CD4-positive, CD25-positive, alpha-beta regulatory T cell (primary cell): ENCODE results near the gene TXN2. TPM values are rescaled to one million over a fixed set of nuclear protein-coding genes. Genes with fewer than 3 reads are reported as not detected.

ENCODE experiments used
- ATAC-seq, 2 donors: fragments of 150-1000 bp; cut with Tn5 transposase; one replicate each; pipeline ENCODE4 v1.10.0; 2021; ENCODE audit warnings: low read depth in 2 of 2, moderate number of reproducible peaks in 2 of 2, moderate library complexity in 1 of 2
- DNase-seq, 3 donors: peaks; one replicate each; pipeline versions ENCODE4 v3.0.0 to v3.0.0-alpha.2; 2012 to 2022; ENCODE audit warnings: mixed read lengths in 1 of 3
- H3K27ac ChIP-seq: one replicate; pipeline ENCODE4 v1.7.0; 2013; ENCODE audit warnings: mild to moderate bottlenecking, low read length; ENCODE audit not compliant: insufficient read depth, poor library complexity, severe bottlenecking
- H3K27me3 ChIP-seq: one replicate; pipeline ENCODE4 v1.7.0; 2013; ENCODE audit warnings: low read length; ENCODE audit not compliant: control insufficient read depth, insufficient read depth
- H3K36me3 ChIP-seq: one replicate; pipeline ENCODE4 v1.7.0; 2013; ENCODE audit warnings: mild to moderate bottlenecking, low read length, moderate library complexity; ENCODE audit not compliant: control insufficient read depth, insufficient read depth
- H3K4me1 ChIP-seq: 2 replicates; pipeline ENCODE4 v1.7.0; 2013; ENCODE audit warnings: mild to moderate bottlenecking, low read length; ENCODE audit not compliant: insufficient read depth, control insufficient read depth, poor library complexity, severe bottlenecking
- H3K4me3 ChIP-seq: one replicate; pipeline ENCODE4 v1.7.0; 2013; ENCODE audit warnings: low read depth, mild to moderate bottlenecking, low read length, moderate library complexity
- H3K9me3 ChIP-seq, 2 experiments: 1 replicate in 1 of 2; 2 replicates in 1 of 2; pipeline ENCODE4 v1.7.0; 2013; ENCODE audit warnings: low read length in 2 of 2, mild to moderate bottlenecking in 1 of 2, moderate library complexity in 1 of 2; ENCODE audit not compliant: control insufficient read depth in 2 of 2
- H3K27ac Mint-ChIP-seq, 3 donors: one replicate each; pipeline ENCODE4 v1.8.0; 2020 to 2022; ENCODE audit warnings: mild to moderate bottlenecking in 3 of 3, mixed read lengths in 3 of 3, moderate library complexity in 2 of 3
- H3K27me3 Mint-ChIP-seq: one replicate; pipeline ENCODE4 v1.8.0; 2022; ENCODE audit warnings: mild to moderate bottlenecking, mixed read lengths
- H3K36me3 Mint-ChIP-seq: one replicate; pipeline ENCODE4 v1.8.0; 2020; ENCODE audit warnings: mixed read lengths
- H3K4me1 Mint-ChIP-seq, 4 donors: one replicate each; pipeline ENCODE4 v1.8.0; 2020 to 2022; ENCODE audit warnings: mixed read lengths in 4 of 4, mild to moderate bottlenecking in 1 of 4
- H3K4me3 Mint-ChIP-seq, 4 donors: one replicate each; pipeline ENCODE4 v1.8.0; 2020 to 2022; ENCODE audit warnings: mild to moderate bottlenecking in 4 of 4, mixed read lengths in 4 of 4, moderate library complexity in 3 of 4
- H3K9me3 Mint-ChIP-seq, 7 donors: one replicate each; pipeline ENCODE4 v1.8.0; 2020 to 2022; ENCODE audit warnings: mixed read lengths in 7 of 7, mild to moderate bottlenecking in 3 of 7, moderate library complexity in 2 of 7
- polyA plus RNA-seq, 4 donors: library from polyadenylated mRNA; unstranded; fragments of 300-500 nt; fragmentation: Illumina TruSeq; gene quantifications; one replicate each; pipeline ENCODE4 v1.2.3, GENCODE V29; 2021
- total RNA-seq: library from RNA; stranded (reverse); gene quantifications from one replicate; pipeline ENCODE4 v1.2.3, GENCODE V29; 2022

TXN2 gene
- total and polyA plus RNA-seq, 5 donors from 2014 or later = 31.5 to 132 (median 105) TPM

DNA sequence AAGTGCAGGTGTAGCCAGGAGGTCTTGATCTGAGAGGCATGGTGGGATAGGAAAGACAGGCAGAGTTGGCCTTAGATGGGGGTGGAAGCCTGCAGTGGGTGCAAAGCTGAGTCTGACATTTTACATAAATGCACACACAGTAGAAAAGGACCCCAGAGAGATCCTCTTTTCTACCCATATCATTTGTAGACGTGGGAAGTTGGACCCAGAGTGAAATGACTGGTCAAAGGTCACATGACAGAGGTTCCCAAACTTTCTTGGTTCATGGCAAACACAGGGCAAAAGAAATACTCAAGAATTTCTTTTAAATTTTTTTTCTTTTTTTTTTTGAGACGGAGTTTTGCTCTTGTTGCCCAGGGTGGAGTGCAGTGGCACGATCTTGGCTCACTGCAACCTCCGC is 31.6 kb upstream of the TXN2 start:
- Histone ChIP-seq H3K27ac (no peak overlapping the region), H3K4me3 (no peak overlapping the region), H3K4me1 (no peaks in the 10 kb centered on the region), H3K36me3 (peaks cover 72% of the 10 kb centered on the region), H3K9me3 (no peaks in the 10 kb centered on the region), H3K27me3 (no peaks in the 10 kb centered on the region)
- H3K27me3 Mint-ChIP-seq = no peaks in the 10 kb centered on the region
- H3K4me3 Mint-ChIP-seq = no peak overlapping the region
- no peak for DNase-seq
- peaks cover 3 to 21% (median 5%) of the 10 kb centered on the region in 4 donors for H3K4me1 Mint-ChIP-seq
- no peak overlapping the region for H3K27ac Mint-ChIP-seq
- H3K9me3 Mint-ChIP-seq = peaks cover 0 to 1% (median 0%) of the 10 kb centered on the region in 7 donors
- no peak for ATAC-seq
- H3K36me3 Mint-ChIP-seq = peaks cover 57% of the 10 kb centered on the region

- DNase-seq = no peak
- Mint-ChIP-seq H3K4me3 (no peak overlapping the region), H3K9me3 (peaks cover 0 to 1% (median 0%) of the 10 kb centered on the region in 7 donors), H3K36me3 (peaks cover 56% of the 10 kb centered on the region), H3K27me3 (no peaks in the 10 kb centered on the region), H3K4me1 (peaks cover 5 to 21% (median 7%) of the 10 kb centered on the region in 4 donors), H3K27ac (no peak overlapping the region)
- no peaks in the 10 kb centered on the region for H3K9me3 ChIP-seq
- no peaks in the 10 kb centered on the region for H3K27me3 ChIP-seq
- no peak overlapping the region for H3K4me3 ChIP-seq
- peaks cover 4% of the 10 kb centered on the region for H3K4me1 ChIP-seq
- no peak overlapping the region for H3K27ac ChIP-seq
- ATAC-seq = no peak
- peaks cover 65% of the 10 kb centered on the region for H3K36me3 ChIP-seq
Observed at GRCh38 chr22:36512333-36512732, 30.9 kb upstream of the TXN2 start.

DNA sequence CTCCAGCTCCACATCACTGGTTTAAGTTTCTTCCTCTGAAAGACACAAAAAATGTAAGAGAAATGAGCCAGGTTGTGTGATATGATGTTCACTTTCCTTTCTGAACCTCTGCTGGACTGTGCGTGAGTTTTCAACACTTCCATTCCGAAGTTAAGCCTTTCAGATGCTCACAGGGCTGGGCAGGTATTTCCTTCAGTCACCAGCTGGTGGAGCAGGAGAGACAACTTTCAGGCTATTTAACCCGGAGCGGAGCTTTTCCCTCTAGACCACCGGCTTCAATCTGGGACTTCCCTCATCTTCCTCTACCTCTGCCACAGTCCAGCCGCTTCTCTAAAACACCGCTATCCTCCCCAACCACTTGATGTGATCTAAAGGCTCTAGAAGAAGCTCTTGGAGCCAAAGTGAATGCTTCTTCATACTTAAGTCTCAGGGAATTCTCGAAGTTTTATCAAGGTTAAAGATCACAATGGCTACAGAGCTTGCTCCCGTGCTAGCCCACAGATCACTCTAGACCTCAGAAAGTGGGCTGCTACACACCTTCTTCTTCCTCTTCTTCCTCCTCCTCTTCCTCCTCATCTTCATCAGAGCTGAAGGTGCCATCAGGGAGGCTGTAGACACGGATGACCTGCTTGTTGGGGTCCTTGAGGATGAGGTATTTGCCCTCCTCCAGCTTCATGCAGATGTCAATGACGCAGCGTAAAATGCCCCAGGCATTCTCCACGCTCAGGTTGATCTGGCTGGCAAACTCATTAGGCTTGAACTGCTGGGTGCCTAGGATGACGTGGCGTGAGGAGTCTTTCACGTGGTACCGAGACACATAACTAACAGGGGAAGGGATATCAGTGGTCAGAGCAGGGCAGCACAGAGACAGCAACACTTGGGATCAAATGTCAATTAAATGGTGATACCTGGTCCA is 29.8 kb upstream of the TXN2 start:
- no peaks in the 10 kb centered on the region for H3K9me3 ChIP-seq
- DNase-seq = peak in 2 of 3 donors; percentile 28 to 48

GRCh38 chr22:36510384-36510783 is 28.9 kb upstream of the TXN2 start:
- peaks cover 0 to 1% (median 0%) of the 10 kb centered on the region in 7 donors for H3K9me3 Mint-ChIP-seq
- H3K9me3 ChIP-seq = no peaks in the 10 kb centered on the region
- H3K4me3 Mint-ChIP-seq = peak overlapping the region in 1 of 4 donors; percentile 23
- H3K27me3 ChIP-seq = no peaks in the 10 kb centered on the region
- peaks cover 46% of the 10 kb centered on the region for H3K36me3 ChIP-seq
- no peak overlapping the region for H3K4me3 ChIP-seq
- peaks cover 39% of the 10 kb centered on the region for H3K36me3 Mint-ChIP-seq
- no peak overlapping the region for H3K27ac ChIP-seq
- peaks cover 5 to 21% (median 8%) of the 10 kb centered on the region in 4 donors for H3K4me1 Mint-ChIP-seq
- no peaks in the 10 kb centered on the region for H3K27me3 Mint-ChIP-seq
- ATAC-seq = no peak
- no peak overlapping the region for H3K27ac Mint-ChIP-seq
- peaks cover 12% of the 10 kb centered on the region for H3K4me1 ChIP-seq
- no peak for DNase-seq

More for the DNA sequence above, 29.8 kb upstream of the TXN2 start:
- no peak for ATAC-seq
- H3K27me3 ChIP-seq = no peaks in the 10 kb centered on the region
- no peak overlapping the region for H3K27ac ChIP-seq
- Mint-ChIP-seq H3K27ac (peak overlapping the region; percentile 56 to 71 (median 63)), H3K36me3 (peaks cover 47% of the 10 kb centered on the region), H3K4me1 (peaks cover 5 to 21% (median 8%) of the 10 kb centered on the region in 4 donors), H3K27me3 (no peaks in the 10 kb centered on the region), H3K4me3 (peak overlapping the region in 1 of 4 donors; percentile 64), H3K9me3 (peaks cover 0 to 1% (median 0%) of the 10 kb centered on the region in 7 donors)
- peaks cover 54% of the 10 kb centered on the region for H3K36me3 ChIP-seq
- peaks cover 12% of the 10 kb centered on the region for H3K4me1 ChIP-seq
- H3K4me3 ChIP-seq = no peak overlapping the region

DNA sequence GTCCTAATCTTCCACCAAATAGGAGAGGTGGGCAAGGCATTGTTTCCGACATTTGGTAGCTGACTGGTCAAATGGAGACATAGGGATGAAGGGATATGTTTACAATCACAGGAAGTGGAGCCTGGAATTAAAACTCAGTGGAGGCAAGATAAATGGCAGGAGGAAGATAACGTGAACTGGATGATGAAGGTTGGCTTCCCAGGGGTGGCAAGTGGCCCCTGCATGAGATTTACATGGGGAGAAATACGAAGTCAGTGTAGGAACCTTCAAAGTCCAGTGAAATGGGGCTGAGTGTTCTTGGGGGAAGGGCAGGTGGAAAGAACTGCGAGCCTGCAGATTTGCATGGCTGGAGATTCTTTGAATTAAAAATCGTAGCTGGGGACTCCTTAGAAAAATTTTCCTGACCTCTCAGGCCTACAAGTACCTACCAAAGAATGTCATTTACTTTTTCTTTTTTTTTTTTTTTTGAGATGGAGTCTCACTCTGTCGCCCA is 26.1 kb upstream of the TXN2 start:
- peak overlapping the region in 2 of 4 donors; percentile 6 to 69 for H3K4me3 Mint-ChIP-seq
- Histone ChIP-seq H3K4me3 (peak overlapping the region; percentile 76), H3K27ac (no peak overlapping the region), H3K4me1 (peaks cover 12% of the 10 kb centered on the region), H3K27me3 (no peaks in the 10 kb centered on the region), H3K9me3 (no peaks in the 10 kb centered on the region), H3K36me3 (peaks cover 22% of the 10 kb centered on the region)
- peaks cover 1 to 21% (median 8%) of the 10 kb centered on the region in 4 donors for H3K4me1 Mint-ChIP-seq
- ATAC-seq (no peak), DNase-seq (no peak)
- H3K27ac Mint-ChIP-seq = peak overlapping the region in 1 of 3 donors; percentile 64
- no peaks in the 10 kb centered on the region for H3K27me3 Mint-ChIP-seq
- H3K36me3 Mint-ChIP-seq = peaks cover 17% of the 10 kb centered on the region
- no peaks in the 10 kb centered on the region for H3K9me3 Mint-ChIP-seq

DNA sequence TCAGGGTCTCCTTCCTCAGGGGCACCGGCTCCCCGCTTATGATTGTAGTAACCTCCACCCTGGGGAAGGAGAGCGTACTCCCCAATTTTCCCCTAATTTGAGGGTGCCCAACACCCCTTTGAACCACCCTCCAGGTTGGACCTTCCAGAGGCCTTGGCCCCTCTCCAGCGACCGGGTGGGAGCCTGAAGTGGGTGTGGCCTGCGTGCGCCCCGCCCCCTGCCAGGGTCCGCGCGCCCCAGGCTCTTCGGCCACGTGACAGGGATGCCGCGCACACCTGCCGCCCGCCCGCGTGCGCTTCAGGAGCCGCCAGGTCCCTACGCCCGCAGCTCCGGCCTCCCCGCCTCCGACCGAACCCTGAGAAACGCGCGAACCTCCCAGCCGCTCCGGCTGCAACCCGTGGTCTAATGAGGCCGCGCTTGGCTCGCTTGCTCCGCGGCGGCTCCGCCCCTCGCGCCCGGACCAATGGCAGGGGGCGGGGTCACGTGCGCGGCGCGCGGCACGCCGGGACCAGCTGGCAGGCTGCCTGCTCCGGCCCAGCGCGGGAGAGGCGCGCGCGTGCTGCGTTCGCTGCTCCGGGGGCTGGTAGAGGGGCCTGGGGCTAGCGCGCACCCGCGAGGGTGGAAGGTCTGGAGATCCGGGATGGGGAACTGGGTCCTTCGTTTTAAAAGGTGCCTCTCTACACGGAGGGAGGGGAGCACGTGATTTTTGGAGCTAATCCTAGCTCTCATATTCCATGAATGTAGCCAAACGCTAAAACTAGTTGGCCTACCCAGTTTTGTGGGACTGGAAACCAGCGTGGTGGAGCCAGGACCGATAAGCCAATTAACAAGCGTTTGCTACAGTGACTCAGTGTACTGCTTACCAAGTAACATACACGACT is 25.4 kb upstream of the TXN2 start, which contains the start of gene FOXRED2:
Gene FOXRED2, minus strand, starts transcription at position 404 of the 881 bp plus-strand sequence. CDS start 618 bp downstream, outside the sequence.
- H3K4me3 Mint-ChIP-seq = peak within 1 kb of the TSS; percentile 6 to 79 (median 58)
- DNase-seq = peak; percentile 83 to 90 (median 90)
- no peaks in the 10 kb centered on the region for H3K27me3 Mint-ChIP-seq
- peak within 1 kb of the TSS in 2 of 3 donors; percentile 64 to 65 for H3K27ac Mint-ChIP-seq
- Histone ChIP-seq H3K4me3 (peak within 1 kb of the TSS; percentile 76), H3K27ac (peak within 1 kb of the TSS; percentile 68), H3K36me3 (peaks cover 15% of the 10 kb centered on the region), H3K4me1 (peaks cover 12% of the 10 kb centered on the region), H3K27me3 (no peaks in the 10 kb centered on the region), H3K9me3 (no peaks in the 10 kb centered on the region)
- H3K4me1 Mint-ChIP-seq = peaks cover 0 to 21% (median 8%) of the 10 kb centered on the region in 4 donors
- no peaks in the 10 kb centered on the region for H3K9me3 Mint-ChIP-seq
- peak; percentile 96 for ATAC-seq
- peaks cover 12% of the 10 kb centered on the region for H3K36me3 Mint-ChIP-seq

GRCh38 chr22:36505998-36506635 is 24.7 kb upstream of the TXN2 start:
- peak overlapping the region in 1 of 3 donors; percentile 65 for H3K27ac Mint-ChIP-seq
- no peak for ATAC-seq
- H3K27ac ChIP-seq = no peak overlapping the region
- DNase-seq = no peak
- H3K36me3 Mint-ChIP-seq = peaks cover 6% of the 10 kb centered on the region
- peaks cover 9% of the 10 kb centered on the region for H3K36me3 ChIP-seq
- no peaks in the 10 kb centered on the region for H3K9me3 Mint-ChIP-seq
- H3K9me3 ChIP-seq = no peaks in the 10 kb centered on the region
- no peaks in the 10 kb centered on the region for H3K27me3 Mint-ChIP-seq
- H3K4me3 Mint-ChIP-seq = peak overlapping the region in 2 of 4 donors; percentile 72 to 79
- no peaks in the 10 kb centered on the region for H3K27me3 ChIP-seq
- peaks cover 0 to 16% (median 6%) of the 10 kb centered on the region in 4 donors for H3K4me1 Mint-ChIP-seq
- H3K4me1 ChIP-seq = peaks cover 12% of the 10 kb centered on the region
- H3K4me3 ChIP-seq = no peak overlapping the region
